Activated T-helper 1 cell treated with anti-CD3 and anti-CD28 coated beads, Interleukin-2, amount 50 U/mL, for 16 hours (primary cell): ENCODE measurements around the gene RAB17.
"Not testable (repeated sequence)": the region's sequence is repeated elsewhere in the genome, so short reads cannot be mapped to it uniquely, and the experiment has no call there.

Experiments used
- DNase-seq, 2 donors: peaks; one replicate each; pipeline ENCODE4 v3.0.0-alpha.2; 2020; ENCODE audit warnings: low read depth in 1 of 2, low spot score in 1 of 2

The RAB17 gene

GRCh38 chr2:237600205-237600846 is 9.8 kb upstream of the RAB17 start:
- no peak for DNase-seq

- DNase-seq: no peak
Measured at GRCh38 chr2:237599465-237600110, 9.1 kb upstream of the RAB17 start.

- no peak for DNase-seq
Measured at GRCh38 chr2:237598468-237599208, 8.1 kb upstream of the RAB17 start.

- DNase-seq: no peak
Measured at GRCh38 chr2:237597196-237598145, 6.9 kb upstream of the RAB17 start.

- DNase-seq: no peak
Measured at GRCh38 chr2:237596520-237597195, 6.1 kb upstream of the RAB17 start.

GRCh38 chr2:237595829-237596519 is 5.4 kb upstream of the RAB17 start:
- DNase-seq: not testable (repeated sequence)

GRCh38 chr2:237594514-237594871 is 4.0 kb upstream of the RAB17 start:
- no peak for DNase-seq

- no peak for DNase-seq
Measured at GRCh38 chr2:237593596-237594320, 3.2 kb upstream of the RAB17 start.

GRCh38 chr2:237593036-237593435 is 2.5 kb upstream of the RAB17 start:
- DNase-seq: no peak

- DNase-seq: no peak
Measured at GRCh38 chr2:237592425-237592980, 2.0 kb upstream of the RAB17 start.

GRCh38 chr2:237591141-237591881 is 777 bp upstream of the RAB17 start:
- no peak for DNase-seq

- no peak for DNase-seq
Measured at GRCh38 chr2:237588044-237588696, 2.4 kb downstream of the RAB17 start.

- DNase-seq: no peak
Measured at GRCh38 chr2:237585590-237586221, 4.8 kb downstream of the RAB17 start.

GRCh38 chr2:237583385-237584295 is 6.9 kb downstream of the RAB17 start:
- DNase-seq: no peak

- no peak for DNase-seq
Measured at GRCh38 chr2:237581751-237582746, 8.5 kb downstream of the RAB17 start.
